CD4-positive, alpha-beta T cell treated with Interleukin-4 for 1 hour (primary cell): ENCODE measurements around the gene VRTN.

Experiments used
- DNase-seq, 2 donors: peaks; one replicate each; pipeline ENCODE4 v3.0.0-alpha.2; 2020 to 2022

VRTN gene

DNA sequence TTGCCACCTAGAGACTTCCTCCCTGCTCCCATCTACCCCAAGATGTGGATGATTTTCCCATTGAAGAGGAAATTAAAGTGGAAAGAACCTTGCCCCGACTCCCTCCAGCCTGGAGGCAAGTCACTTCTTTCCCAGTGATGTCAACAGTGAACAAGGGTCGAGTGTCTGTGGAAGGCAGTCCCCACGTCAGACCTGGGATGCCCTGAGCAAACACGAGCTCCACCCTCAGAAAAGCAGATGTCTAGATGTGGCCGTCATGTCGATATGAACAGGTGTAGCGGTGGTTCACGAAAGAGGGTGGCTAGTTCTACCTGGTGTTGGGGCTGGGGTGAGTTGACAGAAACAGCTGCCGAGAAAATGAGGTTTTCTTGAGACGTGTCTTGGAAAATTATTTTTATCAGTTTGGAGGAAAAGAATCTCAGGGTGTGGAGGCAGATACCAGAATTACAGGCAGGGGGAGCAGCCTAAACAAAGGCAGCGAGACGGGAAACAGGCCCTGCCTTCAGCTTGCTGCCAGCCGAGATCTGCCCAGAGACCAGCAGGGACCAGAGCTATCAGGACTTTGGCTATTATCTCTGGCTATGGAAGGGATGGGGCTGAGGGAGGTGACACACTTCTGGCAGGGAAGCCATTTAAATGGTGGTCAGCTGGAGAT, 51.9 kb downstream of the VRTN start:
- no peak for DNase-seq

DNA sequence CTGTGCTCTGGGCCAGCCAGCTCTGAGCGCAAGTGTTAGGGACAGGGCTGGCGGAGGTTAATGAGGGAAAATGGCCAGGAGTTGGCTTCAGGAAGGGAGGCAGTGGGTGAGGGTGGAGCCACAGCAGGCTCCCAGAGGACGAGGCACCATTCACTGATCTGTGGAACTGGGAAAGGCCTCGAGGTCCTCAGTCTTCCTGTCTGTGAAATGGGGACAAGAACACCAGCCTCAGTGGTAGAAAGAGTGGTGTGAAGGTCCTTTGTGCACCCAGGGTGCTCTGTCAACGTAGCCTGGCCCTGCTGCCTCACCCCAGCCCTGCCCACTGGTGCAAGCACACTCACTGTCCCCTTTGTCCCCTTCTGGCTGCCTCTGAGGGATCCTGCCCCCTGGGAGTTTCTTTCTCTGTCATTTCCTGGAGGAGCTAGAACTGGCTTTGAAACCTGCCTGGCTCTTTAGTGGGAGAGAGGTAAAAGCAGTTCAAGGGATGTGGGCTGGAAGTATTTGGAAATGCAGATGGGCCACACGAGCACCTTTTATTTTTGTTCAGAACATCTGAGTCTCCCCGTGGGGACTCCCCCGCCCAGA, 52.7 kb downstream of the VRTN start:
- no peak for DNase-seq

DNA sequence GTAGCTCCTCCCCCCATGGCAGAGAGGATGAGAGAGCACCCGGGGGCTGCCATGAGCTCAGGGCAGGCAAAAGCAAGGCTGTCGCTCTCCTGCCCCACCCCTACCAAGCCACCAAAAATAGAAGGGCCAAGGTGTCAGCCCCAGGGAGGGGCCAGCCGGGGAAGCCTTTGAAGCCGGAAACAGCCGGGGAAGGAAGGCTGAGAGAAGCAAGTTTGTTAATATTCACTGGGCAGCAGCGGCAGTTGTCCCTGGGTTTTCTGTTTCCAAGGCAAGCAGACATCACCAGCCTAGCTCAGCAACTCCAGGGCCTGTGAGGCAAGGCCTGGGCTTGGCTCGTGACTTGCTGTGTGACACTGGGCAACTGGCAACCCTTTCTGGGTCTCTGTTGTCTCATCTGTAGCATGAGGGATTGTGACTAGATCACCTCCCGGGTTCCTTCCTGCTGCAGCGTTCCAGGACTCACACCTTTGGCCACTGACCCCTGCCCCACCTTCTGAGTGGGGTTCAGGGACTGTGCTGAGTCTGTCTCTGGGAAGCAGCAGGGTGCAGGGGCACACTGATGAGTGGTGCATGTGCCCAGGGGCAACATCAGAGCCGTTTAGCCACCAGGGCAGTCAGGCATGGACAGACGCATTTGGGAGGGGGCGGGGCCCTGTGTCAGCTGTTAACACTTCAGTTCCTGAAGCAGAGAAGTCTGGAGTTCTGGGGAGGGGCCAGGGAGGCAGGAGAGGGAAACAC, 53.4 kb downstream of the VRTN start:
- DNase-seq, result peak; percentile 81 to 86

DNA sequence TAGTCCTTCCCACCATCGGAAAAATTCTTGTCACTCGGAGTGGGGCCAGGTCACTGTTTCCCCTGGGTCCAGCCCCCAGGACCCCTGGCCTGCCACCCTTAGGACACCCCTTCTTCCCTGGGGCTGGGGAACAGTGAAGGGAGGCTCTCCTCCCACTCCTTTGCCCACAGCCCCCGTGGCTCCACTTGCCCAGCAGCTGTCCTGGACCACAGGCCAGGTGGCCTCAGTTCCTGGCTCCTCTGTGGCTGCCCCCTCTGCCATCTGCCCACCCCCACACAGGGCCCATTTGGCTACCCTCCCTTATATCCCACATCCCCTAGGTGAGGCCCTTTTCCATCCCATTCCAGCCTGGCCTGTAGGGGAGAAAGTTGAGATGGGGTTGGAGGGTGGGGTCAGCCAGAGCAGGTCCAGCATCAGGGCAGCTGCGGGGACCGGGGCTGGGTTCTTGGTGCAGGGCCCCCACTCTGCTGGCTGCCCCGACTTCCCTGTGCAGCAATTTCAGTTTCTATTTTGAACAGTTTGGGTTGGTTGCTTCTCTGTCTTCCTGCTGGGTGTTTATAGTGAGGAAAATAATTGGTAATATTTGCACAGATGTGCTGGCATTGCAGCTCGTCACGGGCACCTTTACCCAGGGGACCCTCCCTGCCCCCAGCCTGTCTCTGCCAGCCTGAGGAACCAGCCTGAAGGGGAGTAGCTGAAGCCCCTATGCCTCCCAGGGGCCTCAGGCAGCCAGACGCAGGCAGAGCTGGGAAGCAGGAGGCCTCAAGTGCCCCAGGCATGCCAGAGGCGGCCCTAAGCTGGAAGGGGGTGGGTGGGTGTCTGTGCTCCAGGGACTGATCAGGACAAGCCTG, 54.4 kb downstream of the VRTN start:
- DNase-seq, result peak in 1 of 2 donors; percentile 26

DNA sequence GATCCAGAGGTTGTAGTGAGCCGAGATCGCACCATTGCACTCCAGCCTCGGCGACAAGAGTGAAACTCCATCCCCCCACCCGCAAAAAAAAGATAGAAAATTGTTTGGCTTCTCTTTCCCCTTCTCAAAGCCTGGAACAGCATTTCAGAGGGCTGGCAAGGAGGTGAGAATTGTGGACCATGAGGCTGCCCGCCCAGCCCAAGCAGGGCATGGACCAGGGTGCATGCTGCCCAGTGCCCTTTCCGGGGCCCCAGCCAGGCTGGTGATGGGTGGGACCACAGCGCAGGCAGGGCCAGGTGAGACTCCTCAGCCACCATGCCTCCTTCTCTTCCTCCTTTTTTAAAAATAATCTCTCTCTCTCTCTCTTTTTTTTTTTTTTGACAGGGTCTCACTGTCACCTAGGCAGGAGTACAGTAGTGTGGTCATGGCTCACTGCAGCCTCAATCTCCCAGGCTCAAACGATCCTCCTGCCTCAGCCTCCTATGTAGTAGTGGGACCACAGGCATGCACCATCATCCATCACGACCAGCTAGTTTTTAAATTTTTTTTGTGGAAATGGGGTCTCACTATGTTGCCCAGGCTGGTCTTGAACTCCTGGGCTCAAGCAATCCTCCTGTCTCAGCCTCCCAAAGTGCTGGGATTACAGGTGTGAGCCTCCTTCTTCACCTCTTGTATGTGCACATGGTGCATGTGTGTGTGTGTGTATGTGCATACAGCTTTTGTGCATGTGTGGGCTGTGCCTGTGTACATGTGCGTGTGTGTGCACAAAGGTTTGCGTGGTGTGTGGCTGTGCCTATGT, 55.5 kb downstream of the VRTN start:
- DNase-seq, result no peak

DNA sequence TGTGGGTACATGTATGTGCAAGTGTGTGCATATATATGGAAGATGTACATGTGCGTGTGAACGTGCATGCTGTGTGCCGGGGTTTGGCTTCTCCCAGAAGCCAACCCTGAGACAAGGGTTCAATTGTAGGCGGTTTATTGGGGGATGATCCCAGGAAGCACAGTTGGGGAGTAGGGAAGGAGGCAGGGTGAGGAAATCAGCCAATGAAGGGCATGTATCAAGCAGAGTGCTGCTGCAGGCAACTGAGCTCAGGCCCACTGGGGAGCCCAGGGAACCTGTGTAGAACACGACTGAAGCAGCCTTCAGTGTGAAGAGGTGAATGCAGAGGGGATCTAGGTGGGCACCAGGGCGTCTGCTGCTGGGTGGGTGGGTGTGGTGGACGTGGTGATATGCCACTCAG, 56.2 kb downstream of the VRTN start:
- no peak for DNase-seq

DNA sequence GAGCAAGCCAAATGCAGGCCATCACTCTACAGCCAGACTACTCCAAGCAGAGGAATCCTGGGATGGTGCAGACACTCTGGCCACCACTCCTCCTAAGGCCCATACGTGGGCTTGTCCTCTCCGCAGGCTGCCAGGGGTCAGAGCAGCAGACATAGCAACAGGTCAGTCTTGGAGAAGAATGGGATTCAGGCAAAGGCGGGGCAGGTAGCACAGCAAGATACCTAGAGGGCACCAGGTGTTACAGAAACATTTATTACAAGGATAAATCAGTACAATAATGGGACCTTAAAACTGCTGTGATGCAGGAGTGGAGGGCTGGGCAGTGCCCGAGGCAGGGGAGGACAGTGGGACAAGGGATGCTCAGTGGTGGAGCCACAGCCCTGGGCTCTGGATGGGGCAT, 57.4 kb downstream of the VRTN start:
- no peak for DNase-seq

DNA sequence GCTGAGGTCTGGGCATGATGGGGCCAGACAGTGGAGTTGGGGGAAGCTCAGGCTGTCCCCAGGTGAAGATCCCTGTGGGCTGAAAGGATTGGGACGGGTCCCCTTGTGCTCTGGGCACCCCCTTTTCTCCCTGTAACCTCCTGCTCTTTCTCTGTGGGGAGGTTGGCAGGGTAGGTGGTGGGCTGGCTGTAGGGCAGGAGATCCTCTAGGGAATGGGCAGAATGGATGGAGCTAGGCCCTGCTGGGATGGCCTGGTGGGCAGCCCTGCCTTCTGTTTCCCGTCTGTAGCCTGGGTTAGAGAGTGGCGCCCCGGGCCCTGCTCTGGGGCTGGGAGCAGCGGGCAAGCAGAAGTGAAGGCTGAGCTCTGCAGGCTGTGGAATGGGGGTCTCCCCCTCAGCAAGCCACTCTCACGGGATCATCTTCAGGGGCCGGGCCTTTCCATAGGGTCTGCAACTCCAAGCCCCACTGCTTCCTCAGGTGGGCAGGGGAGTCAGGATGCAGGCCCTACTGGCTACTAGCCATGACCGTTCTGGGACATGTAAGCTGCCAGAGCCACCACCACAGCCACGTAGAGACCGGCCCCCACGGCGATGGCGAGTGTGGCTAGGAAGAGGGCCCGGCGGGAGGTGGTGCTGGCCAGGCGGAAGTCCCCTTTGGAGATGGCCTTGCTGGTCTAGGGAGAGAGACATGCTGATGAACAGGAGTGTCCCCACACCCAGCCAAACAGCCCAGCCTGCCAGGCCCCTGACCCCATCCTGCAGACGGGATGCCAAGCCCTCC, 58.9 kb downstream of the VRTN start:
- DNase-seq, result no peak

DNA sequence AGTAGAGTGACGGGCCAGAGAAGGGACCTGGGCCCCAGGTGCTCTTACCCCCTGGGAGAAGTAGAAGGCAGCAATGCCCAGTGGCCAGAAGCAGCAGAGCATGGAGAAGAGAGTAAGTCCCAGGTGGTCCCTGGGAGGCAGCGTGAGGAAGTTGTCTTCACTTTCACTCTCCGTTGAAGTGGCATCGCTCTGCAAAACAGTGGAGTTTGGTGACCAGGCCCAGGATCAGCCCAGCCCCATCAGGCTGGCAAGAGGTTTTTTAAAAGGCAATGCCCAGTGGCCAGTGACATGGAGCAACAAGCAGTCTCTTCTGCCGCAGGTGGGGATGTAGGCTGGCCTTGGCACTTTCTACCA, 59.5 kb downstream of the VRTN start:
- DNase-seq, result no peak

DNA sequence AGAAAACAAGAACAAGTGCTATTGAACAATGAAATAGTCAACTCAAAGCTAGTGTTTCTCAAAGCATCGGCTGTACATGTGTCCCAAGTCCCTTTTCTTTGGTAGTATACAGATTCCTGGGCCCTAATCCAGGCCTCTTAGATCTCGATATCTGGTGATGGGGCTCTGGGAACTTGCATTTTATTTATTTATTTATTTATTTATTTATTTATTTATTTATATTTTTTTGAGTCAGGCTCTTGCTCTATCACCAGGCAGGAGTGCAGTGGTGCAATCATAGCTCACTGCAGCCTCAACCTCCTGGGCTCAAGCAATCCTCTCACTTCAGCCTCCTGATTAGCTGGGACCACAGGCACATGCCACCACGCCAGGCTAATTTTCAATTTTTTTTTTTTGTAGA, 60.6 kb downstream of the VRTN start:
- no peak for DNase-seq

DNA sequence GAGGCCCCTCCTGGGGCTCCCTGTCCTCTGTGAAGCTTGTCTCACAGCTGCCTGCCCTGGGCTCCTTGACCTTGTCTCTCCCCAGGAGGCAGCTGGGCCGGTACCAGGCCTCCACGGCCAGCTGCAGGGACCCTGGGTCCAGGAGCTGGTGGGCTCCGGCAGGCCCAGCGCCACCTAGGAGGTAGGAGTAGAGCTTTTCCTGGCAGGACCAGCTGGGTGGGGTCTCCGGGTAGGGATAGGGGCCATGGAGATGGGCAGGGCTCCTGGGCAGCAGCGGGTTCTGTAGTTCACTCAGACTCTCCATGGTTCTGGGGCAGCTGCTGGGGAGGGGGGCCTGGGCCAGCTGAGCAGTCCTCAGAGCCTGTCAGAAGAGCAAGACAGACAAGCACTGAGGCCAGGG, 61.2 kb downstream of the VRTN start:
- DNase-seq, result no peak
